Cardiac muscle cell (in vitro differentiated cells and primary cell): ENCODE measurements around the gene PHRF1. TPM values are rescaled to one million over a fixed set of nuclear protein-coding genes. Genes with fewer than 3 reads are reported as not detected.

Experiments used
- DNase-seq, 2 donors: peaks; one replicate each; pipeline versions ENCODE4 v3.0.0 to v3.0.0-alpha.2; 2010 to 2017; ENCODE audit warnings: low read depth in 1 of 2, low spot score in 1 of 2
- H3K27ac ChIP-seq: fragments of 200-600 bp; sonication (generic); 2 replicates; pipeline ENCODE4 v1.5.1; 2016
- H3K27me3 ChIP-seq: fragments of 200-600 bp; sonication (generic); 2 replicates; pipeline ENCODE4 v1.6.0; 2016; ENCODE audit warnings: control low read depth
- H3K36me3 ChIP-seq: fragments of 200-600 bp; sonication (generic); 2 replicates; pipeline ENCODE4 v1.5.1; 2016; ENCODE audit warnings: control low read depth
- H3K4me1 ChIP-seq: fragments of 200-600 bp; sonication (generic); 2 replicates; pipeline ENCODE4 v1.8.1; 2017; ENCODE audit warnings: low read depth, mild to moderate bottlenecking, mixed run types
- H3K4me3 ChIP-seq: fragments of 200-600 bp; sonication (generic); 2 replicates; pipeline ENCODE4 v1.5.1; 2016; ENCODE audit warnings: mild to moderate bottlenecking
- H3K9me3 ChIP-seq: fragments of 200-600 bp; sonication (generic); 2 replicates; pipeline ENCODE4 v1.5.1; 2017; ENCODE audit warnings: low read depth, mild to moderate bottlenecking, control low read depth
- polyA plus RNA-seq: library from polyadenylated mRNA; unstranded; fragments of >200 nt; fragmentation: Nextera tagmentation; extraction: Ambion mirVana; gene quantifications from 2 replicates; pipeline ENCODE4 v1.2.1, GENCODE V29; 2016
- total RNA-seq: library from RNA; depleted of rRNA; stranded (reverse); fragments of >200 nt; gene quantifications from 2 replicates; pipeline ENCODE4 v1.2.3, GENCODE V29; 2016
- TF ChIP-seq, protein P1 (sequence below): IDR thresholded peaks from 2 replicates; pipeline ENCODE4 v1.5.1; 2012; ENCODE audit warnings: low read depth, mild to moderate bottlenecking, low read length

Gene PHRF1
- total and polyA plus RNA-seq, 2 experiments from 2014 or later = 17.8 to 48.0 TPM

DNA sequence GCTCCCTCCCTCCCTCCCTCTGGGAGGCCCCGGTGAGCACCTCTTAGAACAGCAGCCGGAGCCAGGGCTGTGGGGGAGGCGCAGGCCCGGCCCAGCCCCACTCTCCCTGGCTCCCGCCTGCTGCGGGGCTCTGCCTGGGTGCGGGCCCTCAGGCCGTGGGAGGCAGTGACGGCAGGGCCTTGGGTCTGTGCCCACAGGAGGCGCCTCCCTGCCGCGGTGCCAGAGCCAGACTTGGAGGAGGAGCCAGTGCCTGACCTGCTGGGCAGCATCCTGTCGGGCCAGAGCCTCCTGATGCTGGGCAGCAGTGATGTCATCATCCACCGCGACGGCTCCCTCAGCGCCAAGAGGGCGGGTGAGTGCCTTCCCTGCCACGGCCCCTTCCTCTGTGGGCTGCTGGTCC, 30.0 kb downstream of the PHRF1 start:
- peak in 1 of 2 donors; percentile 76 for DNase-seq
- Histone ChIP-seq H3K4me1 (no peaks in the 10 kb centered on the region), H3K36me3 (peaks cover 82% of the 10 kb centered on the region), H3K27ac (no peak overlapping the region), H3K4me3 (no peak overlapping the region), H3K9me3 (no peaks in the 10 kb centered on the region), H3K27me3 (no peaks in the 10 kb centered on the region)
- TF ChIP-seq, protein P1, sequence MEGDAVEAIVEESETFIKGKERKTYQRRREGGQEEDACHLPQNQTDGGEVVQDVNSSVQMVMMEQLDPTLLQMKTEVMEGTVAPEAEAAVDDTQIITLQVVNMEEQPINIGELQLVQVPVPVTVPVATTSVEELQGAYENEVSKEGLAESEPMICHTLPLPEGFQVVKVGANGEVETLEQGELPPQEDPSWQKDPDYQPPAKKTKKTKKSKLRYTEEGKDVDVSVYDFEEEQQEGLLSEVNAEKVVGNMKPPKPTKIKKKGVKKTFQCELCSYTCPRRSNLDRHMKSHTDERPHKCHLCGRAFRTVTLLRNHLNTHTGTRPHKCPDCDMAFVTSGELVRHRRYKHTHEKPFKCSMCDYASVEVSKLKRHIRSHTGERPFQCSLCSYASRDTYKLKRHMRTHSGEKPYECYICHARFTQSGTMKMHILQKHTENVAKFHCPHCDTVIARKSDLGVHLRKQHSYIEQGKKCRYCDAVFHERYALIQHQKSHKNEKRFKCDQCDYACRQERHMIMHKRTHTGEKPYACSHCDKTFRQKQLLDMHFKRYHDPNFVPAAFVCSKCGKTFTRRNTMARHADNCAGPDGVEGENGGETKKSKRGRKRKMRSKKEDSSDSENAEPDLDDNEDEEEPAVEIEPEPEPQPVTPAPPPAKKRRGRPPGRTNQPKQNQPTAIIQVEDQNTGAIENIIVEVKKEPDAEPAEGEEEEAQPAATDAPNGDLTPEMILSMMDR = no peak

DNA sequence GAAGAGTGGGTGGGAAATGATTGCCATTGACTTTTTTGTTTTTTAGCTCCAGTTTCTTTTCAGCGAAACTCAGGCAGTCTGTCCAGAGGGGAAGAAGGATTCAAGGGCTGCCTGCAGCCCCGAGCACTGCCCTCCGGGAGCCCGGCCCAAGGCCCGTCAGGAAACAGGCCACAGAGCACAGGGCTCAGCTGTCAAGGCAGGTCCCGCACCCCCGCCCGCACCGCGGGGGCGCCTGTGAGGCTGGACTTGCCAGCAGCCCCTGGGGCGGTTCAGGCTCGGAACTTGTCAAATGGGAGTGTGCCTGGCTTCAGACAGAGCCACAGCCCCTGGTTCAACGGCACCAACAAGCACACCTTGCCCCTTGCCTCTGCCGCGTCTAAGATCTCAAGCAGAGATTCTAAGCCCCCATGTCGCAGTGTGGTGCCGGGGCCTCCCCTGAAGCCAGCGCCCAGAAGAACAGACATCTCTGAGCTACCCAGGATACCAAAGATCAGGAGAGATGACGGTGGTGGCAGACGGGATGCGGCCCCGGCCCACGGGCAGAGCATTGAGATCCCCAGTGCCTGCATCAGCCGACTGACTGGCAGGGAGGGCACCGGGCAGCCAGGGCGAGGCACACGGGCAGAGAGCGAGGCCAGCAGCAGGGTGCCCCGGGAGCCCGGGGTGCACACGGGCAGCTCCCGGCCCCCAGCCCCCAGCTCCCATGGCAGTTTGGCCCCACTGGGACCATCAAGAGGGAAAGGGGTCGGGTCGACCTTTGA, 30.9 kb downstream of the PHRF1 start:
- TF ChIP-seq, protein P1 = no peak
- Histone ChIP-seq H3K4me1 (peaks cover 2% of the 10 kb centered on the region), H3K4me3 (no peak overlapping the region), H3K27ac (no peak overlapping the region), H3K36me3 (peaks cover 80% of the 10 kb centered on the region), H3K9me3 (no peaks in the 10 kb centered on the region), H3K27me3 (no peaks in the 10 kb centered on the region)
- DNase-seq = no peak

DNA sequence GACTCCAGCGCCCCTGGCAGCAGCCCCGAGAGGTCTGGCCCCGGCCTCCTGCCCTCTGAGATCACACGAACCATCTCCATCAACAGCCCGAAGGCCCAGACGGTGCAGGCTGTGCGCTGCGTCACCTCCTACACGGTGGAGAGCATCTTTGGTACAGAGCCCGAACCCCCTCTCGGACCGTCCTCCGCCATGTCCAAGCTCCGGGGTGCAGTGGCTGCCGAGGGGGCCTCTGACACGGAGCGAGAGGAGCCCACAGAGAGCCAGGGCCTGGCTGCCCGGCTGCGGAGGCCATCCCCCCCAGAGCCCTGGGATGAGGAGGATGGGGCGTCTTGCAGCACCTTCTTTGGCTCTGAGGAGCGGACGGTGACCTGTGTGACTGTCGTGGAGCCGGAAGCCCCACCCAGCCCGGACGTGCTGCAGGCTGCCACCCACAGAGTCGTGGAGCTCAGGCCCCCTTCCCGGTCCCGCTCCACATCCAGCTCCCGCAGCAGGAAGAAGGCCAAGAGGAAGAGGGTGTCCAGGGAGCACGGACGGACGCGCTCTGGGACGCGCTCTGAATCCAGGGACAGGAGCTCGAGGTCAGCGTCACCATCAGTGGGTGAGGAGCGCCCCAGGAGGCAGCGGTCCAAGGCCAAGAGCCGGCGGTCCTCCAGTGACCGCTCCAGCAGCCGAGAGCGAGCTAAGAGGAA, 31.8 kb downstream of the PHRF1 start:
- Histone ChIP-seq H3K9me3 (no peaks in the 10 kb centered on the region), H3K27me3 (no peaks in the 10 kb centered on the region), H3K4me3 (no peak overlapping the region), H3K36me3 (peaks cover 77% of the 10 kb centered on the region), H3K4me1 (peaks cover 9% of the 10 kb centered on the region), H3K27ac (no peak overlapping the region)
- TF ChIP-seq, protein P1 = no peak
- no peak for DNase-seq

DNA sequence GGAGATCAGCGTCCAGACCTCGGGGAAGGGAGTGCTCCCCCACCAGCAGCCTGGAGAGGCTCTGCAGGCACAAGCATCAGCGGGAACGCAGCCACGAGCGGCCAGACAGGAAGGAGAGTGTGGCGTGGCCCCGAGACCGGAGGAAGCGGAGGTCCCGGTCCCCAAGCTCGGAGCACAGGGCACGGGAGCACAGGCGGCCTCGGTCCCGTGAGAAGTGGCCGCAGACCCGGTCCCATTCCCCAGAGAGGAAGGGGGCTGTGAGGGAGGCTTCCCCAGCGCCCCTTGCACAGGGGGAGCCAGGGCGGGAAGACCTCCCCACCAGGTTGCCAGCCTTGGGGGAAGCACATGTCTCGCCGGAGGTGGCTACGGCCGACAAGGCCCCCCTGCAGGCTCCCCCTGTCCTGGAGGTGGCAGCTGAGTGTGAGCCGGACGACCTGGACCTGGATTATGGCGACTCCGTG, 32.6 kb downstream of the PHRF1 start:
- Histone ChIP-seq H3K4me1 (peaks cover 11% of the 10 kb centered on the region), H3K27ac (no peak overlapping the region), H3K36me3 (peaks cover 73% of the 10 kb centered on the region), H3K27me3 (no peaks in the 10 kb centered on the region), H3K9me3 (no peaks in the 10 kb centered on the region), H3K4me3 (no peak overlapping the region)
- TF ChIP-seq, protein P1 = no peak
- no peak for DNase-seq

DNA sequence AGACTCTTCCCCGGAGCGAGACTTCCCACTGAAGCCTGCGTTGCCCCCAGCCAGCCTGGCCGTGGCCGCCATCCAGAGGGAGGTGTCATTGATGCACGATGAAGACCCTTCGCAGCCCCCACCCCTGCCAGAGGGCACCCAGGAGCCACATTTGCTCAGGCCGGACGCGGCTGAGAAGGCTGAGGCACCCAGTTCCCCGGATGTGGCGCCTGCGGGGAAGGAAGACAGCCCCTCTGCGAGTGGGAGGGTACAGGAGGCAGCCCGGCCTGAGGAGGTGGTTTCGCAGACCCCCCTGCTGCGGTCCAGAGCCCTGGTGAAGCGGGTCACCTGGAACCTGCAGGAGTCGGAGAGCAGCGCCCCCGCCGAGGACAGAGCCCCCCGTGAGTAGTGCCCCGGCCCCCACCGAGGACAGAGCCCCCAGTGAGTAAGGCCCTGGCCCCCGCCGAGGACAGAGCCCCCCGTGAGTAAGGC, 33.1 kb downstream of the PHRF1 start:
- TF ChIP-seq, protein P1 = no peak
- DNase-seq = no peak
- peaks cover 71% of the 10 kb centered on the region for H3K36me3 ChIP-seq
- H3K27me3 ChIP-seq = no peaks in the 10 kb centered on the region
- H3K9me3 ChIP-seq = no peaks in the 10 kb centered on the region
- peaks cover 11% of the 10 kb centered on the region for H3K4me1 ChIP-seq
- H3K27ac ChIP-seq = no peak overlapping the region
- H3K4me3 ChIP-seq = no peak overlapping the region
